ENCODE results near the gene ZNF425. TPM values are rescaled to one million over a fixed set of nuclear protein-coding genes. Genes with fewer than 3 reads are reported as not detected.

The ZNF425 gene
- polyA plus RNA-seq, 1 experiment: 2.1 TPM

DNA sequence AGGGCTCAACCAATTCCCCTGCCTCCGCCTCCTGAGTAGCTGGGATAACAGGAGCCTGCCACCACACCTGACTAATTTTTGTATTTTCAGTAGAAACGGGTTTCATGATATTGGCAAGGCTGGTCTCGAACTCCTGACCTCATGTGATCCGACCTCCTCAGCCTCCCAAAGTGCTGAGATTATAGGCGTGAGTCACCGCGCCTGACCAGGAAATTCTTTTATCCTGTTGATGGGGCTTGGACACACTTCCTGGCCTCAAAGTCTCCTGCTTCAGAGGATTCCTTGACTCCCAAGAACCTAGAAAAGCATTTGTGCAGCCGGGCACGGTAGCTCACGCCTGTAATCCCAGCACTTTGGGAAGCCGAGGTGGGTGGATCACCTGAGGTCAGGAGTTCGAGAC is 16.2 kb downstream of the ZNF425 start:
- ChIA-PET CTCF (no interaction called here), POLR2A (no interaction called here)
- no peaks in the 10 kb centered on the region for H3K27me3 ChIP-seq (ENCODE audit: control insufficient read depth, insufficient read depth, low read length)

DNA sequence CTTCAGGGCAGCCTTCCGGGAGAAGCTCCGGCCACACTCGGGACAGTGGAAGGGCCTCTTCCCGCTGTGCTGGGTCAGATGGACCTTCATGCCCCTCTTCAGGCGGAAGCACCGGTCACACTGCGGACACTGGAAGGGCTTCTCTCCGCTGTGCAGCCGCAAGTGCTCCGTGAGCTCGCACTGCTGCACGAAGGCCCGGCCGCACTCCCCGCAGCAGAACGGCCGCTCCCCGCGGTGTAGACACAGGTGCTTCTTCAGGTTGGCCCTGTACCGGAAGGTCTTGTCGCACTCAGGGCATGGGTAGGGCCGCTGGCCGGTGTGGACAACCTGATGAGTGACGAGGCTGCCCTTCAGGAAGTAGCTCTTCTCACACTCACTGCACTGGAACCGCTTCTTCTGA is 21.4 kb downstream of the ZNF425 start:
- TF ChIP-seq, protein P1, sequence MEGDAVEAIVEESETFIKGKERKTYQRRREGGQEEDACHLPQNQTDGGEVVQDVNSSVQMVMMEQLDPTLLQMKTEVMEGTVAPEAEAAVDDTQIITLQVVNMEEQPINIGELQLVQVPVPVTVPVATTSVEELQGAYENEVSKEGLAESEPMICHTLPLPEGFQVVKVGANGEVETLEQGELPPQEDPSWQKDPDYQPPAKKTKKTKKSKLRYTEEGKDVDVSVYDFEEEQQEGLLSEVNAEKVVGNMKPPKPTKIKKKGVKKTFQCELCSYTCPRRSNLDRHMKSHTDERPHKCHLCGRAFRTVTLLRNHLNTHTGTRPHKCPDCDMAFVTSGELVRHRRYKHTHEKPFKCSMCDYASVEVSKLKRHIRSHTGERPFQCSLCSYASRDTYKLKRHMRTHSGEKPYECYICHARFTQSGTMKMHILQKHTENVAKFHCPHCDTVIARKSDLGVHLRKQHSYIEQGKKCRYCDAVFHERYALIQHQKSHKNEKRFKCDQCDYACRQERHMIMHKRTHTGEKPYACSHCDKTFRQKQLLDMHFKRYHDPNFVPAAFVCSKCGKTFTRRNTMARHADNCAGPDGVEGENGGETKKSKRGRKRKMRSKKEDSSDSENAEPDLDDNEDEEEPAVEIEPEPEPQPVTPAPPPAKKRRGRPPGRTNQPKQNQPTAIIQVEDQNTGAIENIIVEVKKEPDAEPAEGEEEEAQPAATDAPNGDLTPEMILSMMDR (IDR thresholded peaks at IDR 0.05; ENCODE audit: low read depth, low read length): no peak
- Histone ChIP-seq H3K9me3 (ENCODE audit: control insufficient read depth, insufficient read depth, low read length) (no peaks in the 10 kb centered on the region; the same call in 1 of the 2 replicates), H3K27me3 (ENCODE audit: control insufficient read depth, insufficient read depth, low read length) (no peaks in the 10 kb centered on the region), H3K27ac (ENCODE audit: low read depth, low read length) (no peak overlapping the region), H3K4me3 (ENCODE audit: low read depth, low read length) (no peak overlapping the region)
- no peak for DNase-seq (ENCODE audit: low read depth, low spot score)
- ChIA-PET POLR2A (no interaction called here), CTCF (interaction anchor here (0.9 kb wide), 1 partner anchor 22 kb away, joined by 3 read pairs; no protein-coding TSS in a partner anchor)

More for the DNA sequence above, 16.2 kb downstream of the ZNF425 start:
- Histone ChIP-seq H3K4me3 (ENCODE audit: low read depth, low read length) (no peak overlapping the region), H3K27ac (ENCODE audit: low read depth, low read length) (no peak overlapping the region), H3K9me3 (ENCODE audit: control insufficient read depth, insufficient read depth, low read length) (no peaks in the 10 kb centered on the region)
- TF ChIP-seq, protein P1 (IDR thresholded peaks at IDR 0.05; ENCODE audit: low read depth, low read length): no peak
- no peak for DNase-seq (ENCODE audit: low read depth, low spot score)

DNA sequence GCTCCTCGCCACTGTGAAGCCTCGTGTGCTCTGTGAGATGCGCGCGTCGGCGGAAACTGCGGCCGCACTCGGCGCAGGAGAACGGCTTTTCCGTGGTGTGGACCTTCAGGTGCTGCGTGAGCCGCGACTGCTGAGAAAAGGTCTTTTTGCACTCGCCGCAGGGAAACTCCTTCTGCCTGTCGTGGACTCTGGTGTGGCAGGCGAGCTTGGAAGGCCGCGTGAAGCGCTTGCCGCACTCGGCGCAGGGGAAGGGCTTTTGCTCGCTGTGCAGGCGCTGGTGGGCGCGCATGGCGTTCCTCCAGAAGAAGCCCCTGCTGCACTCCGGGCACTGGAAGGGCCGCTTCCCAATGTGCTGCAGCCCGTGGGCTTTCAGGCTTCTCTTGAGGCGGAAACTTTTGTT is 21.9 kb downstream of the ZNF425 start:
- TF ChIP-seq, protein P1 (IDR thresholded peaks at IDR 0.05; ENCODE audit: low read depth, low read length): no peak
- ChIA-PET POLR2A (no interaction called here), CTCF (interaction anchor here (1.1 kb wide), 1 partner anchor 13 kb away, joined by 5 read pairs; the partner anchor contains the start of gene ZNF786)
- Histone ChIP-seq H3K27ac (ENCODE audit: low read depth, low read length) (no peak overlapping the region), H3K4me3 (ENCODE audit: low read depth, low read length) (no peak overlapping the region), H3K9me3 (ENCODE audit: control insufficient read depth, insufficient read depth, low read length) (no peaks in the 10 kb centered on the region; the same call in 1 of the 2 replicates), H3K27me3 (ENCODE audit: control insufficient read depth, insufficient read depth, low read length) (no peaks in the 10 kb centered on the region)
- no peak for DNase-seq (ENCODE audit: low read depth, low spot score)

DNA sequence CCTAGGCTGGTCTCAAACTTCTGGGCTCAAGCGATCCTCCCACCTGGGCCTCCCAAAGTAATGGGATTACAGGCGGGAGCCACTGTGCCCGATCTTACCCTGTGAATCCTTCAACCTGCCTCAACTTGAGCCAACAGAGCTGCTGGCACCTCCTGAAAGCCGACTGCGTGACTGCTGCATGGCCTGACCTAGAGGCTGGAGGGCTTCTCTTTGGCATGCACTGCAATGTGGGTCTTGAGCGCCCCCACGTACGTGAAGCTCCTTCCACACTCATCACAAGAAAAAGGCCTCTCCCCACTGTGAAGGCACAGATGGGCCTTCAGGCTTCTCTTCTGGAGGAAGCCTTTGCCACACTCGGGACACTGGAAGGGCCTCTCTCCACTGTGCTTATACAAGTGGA is 22.7 kb downstream of the ZNF425 start:
- Histone ChIP-seq H3K9me3 (ENCODE audit: control insufficient read depth, insufficient read depth, low read length) (no peaks in the 10 kb centered on the region; the same call in 1 of the 2 replicates), H3K27ac (ENCODE audit: low read depth, low read length) (no peak overlapping the region), H3K4me3 (ENCODE audit: low read depth, low read length) (no peak overlapping the region), H3K27me3 (ENCODE audit: control insufficient read depth, insufficient read depth, low read length) (no peaks in the 10 kb centered on the region)
- no peak for DNase-seq (ENCODE audit: low read depth, low spot score)
- ChIA-PET CTCF (interaction anchor here (1.1 kb wide), 1 partner anchor 13 kb away, joined by 5 read pairs; the partner anchor contains the start of gene ZNF786), POLR2A (no interaction called here)
- TF ChIP-seq, protein P1 (IDR thresholded peaks at IDR 0.05; ENCODE audit: low read depth, low read length): no peak

DNA sequence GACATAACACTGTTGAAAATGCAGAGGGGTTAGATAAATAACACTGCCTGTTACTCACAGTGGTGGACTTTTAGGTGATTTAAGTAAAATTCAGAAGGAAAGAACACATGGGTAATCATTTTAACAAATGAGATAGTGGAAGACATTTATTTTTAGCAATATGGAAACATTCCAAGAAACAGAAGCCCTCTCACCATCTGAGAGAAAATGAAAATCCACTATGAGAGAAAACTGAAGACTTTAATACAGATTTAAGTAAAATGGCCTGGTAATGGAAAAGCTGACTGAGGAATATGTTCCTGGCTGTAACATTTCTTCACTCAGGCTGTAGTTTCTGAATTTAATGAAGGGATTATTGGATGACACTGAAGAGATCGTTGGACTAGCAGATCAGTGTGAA is 23.5 kb downstream of the ZNF425 start:
- H3K27ac ChIP-seq (ENCODE audit: low read depth, low read length): no peak overlapping the region
- no peaks in the 10 kb centered on the region for H3K27me3 ChIP-seq (ENCODE audit: control insufficient read depth, insufficient read depth, low read length)
- no peak overlapping the region for H3K4me3 ChIP-seq (ENCODE audit: low read depth, low read length)
- CTCF ChIA-PET: no interaction called here
- POLR2A ChIA-PET: no interaction called here
- DNase-seq (ENCODE audit: low read depth, low spot score): no peak
- TF ChIP-seq, protein P1 (IDR thresholded peaks at IDR 0.05; ENCODE audit: low read depth, low read length): no peak
- no peaks in the 10 kb centered on the region; the same call in 1 of the 2 replicates for H3K9me3 ChIP-seq (ENCODE audit: control insufficient read depth, insufficient read depth, low read length)

All from AG04450 (cell line).